Neuron (in vitro differentiated cells): ENCODE results near the gene EFNA1.

Experiments used
- H2AFZ ChIP-seq: one replicate; pipeline ENCODE4 v1.6.1; 2013; ENCODE audit warnings: low read depth, mild to moderate bottlenecking, inconsistent platforms, low read length, moderate library complexity
- H3K27me3 ChIP-seq: one replicate; pipeline ENCODE4 v1.6.1; 2013; ENCODE audit warnings: low read length; ENCODE audit not compliant: insufficient read depth
- H3K36me3 ChIP-seq: one replicate; pipeline ENCODE4 v1.6.1; 2013; ENCODE audit warnings: low read length; ENCODE audit not compliant: insufficient read depth
- H3K4me1 ChIP-seq: one replicate; pipeline ENCODE4 v1.6.1; 2013; ENCODE audit warnings: low read length; ENCODE audit not compliant: insufficient read depth
- H3K4me3 ChIP-seq: 2 replicates; pipeline ENCODE4 v1.5.1; 2013; ENCODE audit warnings: mild to moderate bottlenecking, low read length, moderate library complexity
- H3K9me3 ChIP-seq: one replicate; pipeline ENCODE4 v1.6.1; 2013; ENCODE audit warnings: low read length

The EFNA1 gene

GRCh38 chr1:155179112-155180031 lies 51.7 kb downstream of the EFNA1 start:
- no peaks in the 10 kb centered on the region for H3K9me3 ChIP-seq
- no peak overlapping the region for H2AFZ ChIP-seq
- H3K4me3 ChIP-seq, result no peak overlapping the region
- H3K4me1 ChIP-seq, result peaks cover 8% of the 10 kb centered on the region
- H3K36me3 ChIP-seq, result peaks cover 18% of the 10 kb centered on the region
- H3K27me3 ChIP-seq, result no peaks in the 10 kb centered on the region

GRCh38 chr1:155181371-155182051 lies 53.8 kb downstream of the EFNA1 start:
- H3K9me3 ChIP-seq, result no peaks in the 10 kb centered on the region
- no peaks in the 10 kb centered on the region for H3K27me3 ChIP-seq
- no peak overlapping the region for H3K4me3 ChIP-seq
- no peak overlapping the region for H2AFZ ChIP-seq
- H3K4me1 ChIP-seq, result no peaks in the 10 kb centered on the region
- H3K36me3 ChIP-seq, result peaks cover 18% of the 10 kb centered on the region

GRCh38 chr1:155182052-155182550 lies 54.4 kb downstream of the EFNA1 start:
- Histone ChIP-seq H3K9me3 (no peaks in the 10 kb centered on the region), H3K27me3 (no peaks in the 10 kb centered on the region), H3K4me3 (no peak overlapping the region), H3K4me1 (no peaks in the 10 kb centered on the region), H2AFZ (no peak overlapping the region), H3K36me3 (peaks cover 18% of the 10 kb centered on the region)

- Histone ChIP-seq H3K27me3 (no peaks in the 10 kb centered on the region), H3K4me3 (no peak overlapping the region), H3K36me3 (peaks cover 9% of the 10 kb centered on the region), H2AFZ (no peak overlapping the region), H3K9me3 (no peaks in the 10 kb centered on the region), H3K4me1 (no peaks in the 10 kb centered on the region)
Measured at GRCh38 chr1:155183775-155184221, 56.1 kb downstream of the EFNA1 start.

- no peaks in the 10 kb centered on the region for H3K27me3 ChIP-seq
- H3K36me3 ChIP-seq, result peaks cover 5% of the 10 kb centered on the region
- H3K9me3 ChIP-seq, result no peaks in the 10 kb centered on the region
- H3K4me1 ChIP-seq, result no peaks in the 10 kb centered on the region
- no peak overlapping the region for H3K4me3 ChIP-seq
- no peak overlapping the region for H2AFZ ChIP-seq
Measured at GRCh38 chr1:155184351-155184811, 56.7 kb downstream of the EFNA1 start.
